GM21737 (cell line): Measurements from ENCODE around the gene ZNF618.
A peak's percentile ranks its signal among the peaks of the same experiment; 100 is the strongest.
"Not testable (repeated sequence)": the region's sequence is repeated elsewhere in the genome, so short reads cannot be mapped to it uniquely, and the experiment has no call there.

ENCODE experiments used
- ATAC-seq: cut with Tn5 transposase; IDR thresholded peaks from one replicate; pipeline ENCODE4 v1.9.1; 2021; ENCODE audit warnings: mild to moderate bottlenecking, moderate library complexity; ENCODE audit not compliant: unreplicated experiment

The ZNF618 gene

GRCh38 chr9:114077162-114077837 is 201.2 kb downstream of the ZNF618 start:
- no peak for ATAC-seq

GRCh38 chr9:114078021-114078780 is 202.1 kb downstream of the ZNF618 start, which contains the start of gene AMBP:
Gene AMBP, minus strand, starts transcription at chr9:114078300. Its CDS starts 91 bp downstream, at chr9:114078209.
- no peak for ATAC-seq

- no peak for ATAC-seq
Observed at GRCh38 chr9:114078781-114079156, 202.7 kb downstream of the ZNF618 start.

- ATAC-seq = no peak
Observed at GRCh38 chr9:114080195-114080772, 204.2 kb downstream of the ZNF618 start.

GRCh38 chr9:114080773-114081440 is 204.8 kb downstream of the ZNF618 start:
- ATAC-seq = no peak

- no peak for ATAC-seq
Observed at GRCh38 chr9:114081441-114082016, 205.4 kb downstream of the ZNF618 start.

GRCh38 chr9:114082017-114082762 is 206.1 kb downstream of the ZNF618 start:
- peak; percentile 73 for ATAC-seq

- not testable (repeated sequence) for ATAC-seq
Observed at GRCh38 chr9:114082763-114083412, 206.8 kb downstream of the ZNF618 start.

- ATAC-seq = no peak
Observed at GRCh38 chr9:114083666-114084065, 207.6 kb downstream of the ZNF618 start.

- ATAC-seq = no peak
Observed at GRCh38 chr9:114084282-114085073, 208.4 kb downstream of the ZNF618 start.

- no peak for ATAC-seq
Observed at GRCh38 chr9:114085387-114085789, 209.3 kb downstream of the ZNF618 start.

GRCh38 chr9:114086009-114086408 is 209.9 kb downstream of the ZNF618 start:
- no peak for ATAC-seq

GRCh38 chr9:114086607-114087006 is 210.5 kb downstream of the ZNF618 start:
- no peak for ATAC-seq

GRCh38 chr9:114087721-114088120 is 211.6 kb downstream of the ZNF618 start:
- ATAC-seq = no peak

- no peak for ATAC-seq
Observed at GRCh38 chr9:114088571-114089170, 212.6 kb downstream of the ZNF618 start.

GRCh38 chr9:114089206-114089840 is 213.2 kb downstream of the ZNF618 start:
- no peak for ATAC-seq

- ATAC-seq = no peak
Observed at GRCh38 chr9:114090798-114091197, 214.7 kb downstream of the ZNF618 start.

GRCh38 chr9:114091711-114092110 is 215.6 kb downstream of the ZNF618 start:
- no peak for ATAC-seq
